Spleen (tissue), 7 donors: ENCODE measurements around the gene EID3.

ENCODE experiments used
- CTCF ChIP-seq, 11 experiments: fragments of 200-600 bp in 7 of 11; fragments of 450-650 bp in 4 of 11; sonication (generic) in 4 of 11; IDR thresholded peaks in 8 of 11; conservative IDR thresholded peaks in 3 of 11; 1 replicate in 7 of 11; 2 replicates in 4 of 11; pipeline versions ENCODE4 v1.4.0 to v1.8.0; 2016 to 2021; ENCODE audit warnings: antibody characterized with exemption in 11 of 11, inconsistent platforms in 4 of 11, mild to moderate bottlenecking in 1 of 11
- POLR2A ChIP-seq, 3 donors: fragments of 450-650 bp; IDR thresholded peaks; one replicate each; pipeline ENCODE4 v1.5.1; 2017; ENCODE audit warnings: antibody characterized with exemption in 3 of 3, mild to moderate bottlenecking in 1 of 3
- POLR2AphosphoS5 ChIP-seq, 3 donors: sonication (generic); formaldehyde crosslinking; IDR thresholded peaks; one replicate each; pipeline ENCODE4 v1.5.1; 2017; ENCODE audit warnings: antibody characterized with exemption in 3 of 3
- donor health status: DM: no; HTN: no; CAD: no; lungs with moderate emphysema.
- donor health status: DM: no; HTN: no; CAD: no.
- donor health status: DM: no; HTN: no; CAD: no.

- TF ChIP-seq CTCF (IDR thresholded peaks at IDR 0.05 in 8 of 11, conservative IDR thresholded peaks at IDR 0.05 in 3 of 11) = no peak
- no peak for TF ChIP-seq POLR2AphosphoS5 (IDR thresholded peaks at IDR 0.05)
- no peak for TF ChIP-seq POLR2A (IDR thresholded peaks at IDR 0.05)
These were observed 36.1 kb downstream of the EID3 start for GRCh38 chr12:104339663-104340062.
